GM10266 (cell line): ENCODE data around the gene PRADC1.

ENCODE experiments used
- DNase-seq: peaks from one replicate; pipeline ENCODE4 v3.0.0; 2012; ENCODE audit errors: extremely low spot score
- CTCF ChIP-seq: IDR thresholded peaks from 2 replicates; pipeline ENCODE4 v1.5.1; 2012; ENCODE audit warnings: mild to moderate bottlenecking, low read depth; ENCODE audit not compliant: control insufficient read depth, insufficient read depth; ENCODE audit errors: missing control alignments

PRADC1 gene

GRCh38 chr2:73228631-73229030, 4.4 kb downstream of the PRADC1 start:
- DNase-seq: no peak

GRCh38 chr2:73227086-73227485, 6.0 kb downstream of the PRADC1 start:
- no peak for TF ChIP-seq CTCF

More at GRCh38 chr2:73228631-73229030, 4.4 kb downstream of the PRADC1 start:
- TF ChIP-seq CTCF: no peak

GRCh38 chr2:73225513-73226360, 7.3 kb downstream of the PRADC1 start:
- no peak for TF ChIP-seq CTCF
- no peak for DNase-seq

More at GRCh38 chr2:73227086-73227485, 6.0 kb downstream of the PRADC1 start:
- DNase-seq: no peak

- DNase-seq: no peak
These were observed 9.2 kb downstream of the PRADC1 start for GRCh38 chr2:73223821-73224220.

GRCh38 chr2:73218298-73218697, 14.7 kb downstream of the PRADC1 start:
- no peak for TF ChIP-seq CTCF
- DNase-seq: no peak

More at GRCh38 chr2:73223821-73224220, 9.2 kb downstream of the PRADC1 start:
- TF ChIP-seq CTCF: no peak

GRCh38 chr2:73217826-73218225, 15.2 kb downstream of the PRADC1 start:
- TF ChIP-seq CTCF: no peak
- no peak for DNase-seq

- DNase-seq: no peak
- TF ChIP-seq CTCF: no peak
These were observed 15.9 kb downstream of the PRADC1 start for GRCh38 chr2:73217160-73217559.
